Esophagus squamous epithelium (tissue), 4 donors: Measurements from ENCODE around the gene PSME2.

ENCODE experiments used
- POLR2A ChIP-seq, 4 donors: fragments of 450-650 bp; IDR thresholded peaks; one replicate each; pipeline ENCODE4 v1.6.1; 2017; ENCODE audit warnings: antibody characterized with exemption in 4 of 4, mild to moderate bottlenecking in 4 of 4, moderate library complexity in 3 of 4
- TF ChIP-seq, protein P1 (sequence below), 6 experiments: fragments of 450-650 bp in 4 of 6; fragments of 200-600 bp in 2 of 6; sonication (generic) in 2 of 6; IDR thresholded peaks; one replicate each; pipeline ENCODE4 v1.5.1; 2016 to 2019; ENCODE audit warnings: antibody characterized with exemption in 6 of 6, mild to moderate bottlenecking in 4 of 6, moderate library complexity in 4 of 6

DNA sequence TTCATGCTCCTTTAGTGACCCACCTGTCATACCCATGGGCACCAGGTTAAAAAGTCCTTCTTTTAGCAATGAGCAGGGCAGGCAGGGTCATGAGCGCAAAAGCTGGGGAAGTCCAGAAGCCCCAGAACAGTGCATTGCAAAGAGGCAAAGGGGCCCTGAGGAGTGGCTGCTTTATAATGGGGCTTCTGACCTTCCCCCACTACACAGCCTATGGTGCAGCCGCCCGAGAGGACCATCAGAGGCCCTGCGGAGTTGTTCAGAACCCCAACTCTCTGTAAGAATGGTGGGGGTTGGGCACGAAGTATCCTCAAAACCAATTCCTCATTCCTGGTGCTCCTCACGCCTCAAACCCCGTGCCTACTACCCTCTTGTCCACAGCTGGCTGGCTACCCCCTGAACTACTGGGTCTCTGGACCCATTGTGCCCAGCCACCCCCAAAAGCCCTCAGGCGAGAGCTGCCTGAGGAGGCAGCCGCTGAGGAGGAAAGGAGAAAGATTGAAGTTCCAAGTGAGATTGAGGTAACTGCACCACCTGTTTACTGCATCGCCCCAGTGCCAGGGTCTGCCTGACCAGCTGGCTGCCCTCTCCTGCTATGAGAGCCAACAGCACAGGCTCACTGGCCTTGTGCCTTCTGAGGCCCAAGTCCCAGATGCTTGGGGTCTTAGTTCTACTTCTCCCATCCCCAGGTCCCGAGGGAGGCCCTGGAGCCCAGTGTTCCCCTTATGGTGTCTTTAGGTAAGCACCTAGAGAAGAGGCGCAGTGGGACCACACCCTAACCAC lies 32.2 kb upstream of the PSME2 start:
- TF ChIP-seq, protein P1, sequence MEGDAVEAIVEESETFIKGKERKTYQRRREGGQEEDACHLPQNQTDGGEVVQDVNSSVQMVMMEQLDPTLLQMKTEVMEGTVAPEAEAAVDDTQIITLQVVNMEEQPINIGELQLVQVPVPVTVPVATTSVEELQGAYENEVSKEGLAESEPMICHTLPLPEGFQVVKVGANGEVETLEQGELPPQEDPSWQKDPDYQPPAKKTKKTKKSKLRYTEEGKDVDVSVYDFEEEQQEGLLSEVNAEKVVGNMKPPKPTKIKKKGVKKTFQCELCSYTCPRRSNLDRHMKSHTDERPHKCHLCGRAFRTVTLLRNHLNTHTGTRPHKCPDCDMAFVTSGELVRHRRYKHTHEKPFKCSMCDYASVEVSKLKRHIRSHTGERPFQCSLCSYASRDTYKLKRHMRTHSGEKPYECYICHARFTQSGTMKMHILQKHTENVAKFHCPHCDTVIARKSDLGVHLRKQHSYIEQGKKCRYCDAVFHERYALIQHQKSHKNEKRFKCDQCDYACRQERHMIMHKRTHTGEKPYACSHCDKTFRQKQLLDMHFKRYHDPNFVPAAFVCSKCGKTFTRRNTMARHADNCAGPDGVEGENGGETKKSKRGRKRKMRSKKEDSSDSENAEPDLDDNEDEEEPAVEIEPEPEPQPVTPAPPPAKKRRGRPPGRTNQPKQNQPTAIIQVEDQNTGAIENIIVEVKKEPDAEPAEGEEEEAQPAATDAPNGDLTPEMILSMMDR (IDR thresholded peaks at IDR 0.05), result no peak
- TF ChIP-seq POLR2A (IDR thresholded peaks at IDR 0.05), result no peak
